ENCODE measurements around the gene TEX12.

Gene TEX12

GRCh38 chr11:112212710-112213109 is 45.5 kb downstream of the TEX12 start:
- H3K27me3 ChIP-seq (ENCODE audit: insufficient read depth, low read length) = no peaks in the 10 kb centered on the region
- peaks cover 9% of the 10 kb centered on the region for H3K4me1 ChIP-seq (ENCODE audit: control insufficient read depth, insufficient read depth, low read length, unreplicated experiment)
- H3K27ac ChIP-seq (ENCODE audit: low read depth, low read length) = no peak overlapping the region
- no peaks in the 10 kb centered on the region for H3K79me2 ChIP-seq (ENCODE audit: control insufficient read depth, insufficient read depth, low read length, unreplicated experiment)
- H2AFZ ChIP-seq (ENCODE audit: low read length, unreplicated experiment) = no peak overlapping the region
- H3K4me3 ChIP-seq (ENCODE audit: low read depth, low read length) = no peak overlapping the region
- no peaks in the 10 kb centered on the region for H3K36me3 ChIP-seq (ENCODE audit: insufficient read depth, low read length)

- Histone ChIP-seq H3K36me3 (ENCODE audit: insufficient read depth, low read length) (no peaks in the 10 kb centered on the region), H3K4me1 (ENCODE audit: control insufficient read depth, insufficient read depth, low read length, unreplicated experiment) (peaks cover 9% of the 10 kb centered on the region), H2AFZ (ENCODE audit: low read length, unreplicated experiment) (no peak overlapping the region), H3K79me2 (ENCODE audit: control insufficient read depth, insufficient read depth, low read length, unreplicated experiment) (no peaks in the 10 kb centered on the region), H3K4me3 (ENCODE audit: low read depth, low read length) (no peak overlapping the region), H3K27ac (ENCODE audit: low read depth, low read length) (no peak overlapping the region), H3K27me3 (ENCODE audit: insufficient read depth, low read length) (no peaks in the 10 kb centered on the region)
Observed at GRCh38 chr11:112213753-112214152, 46.6 kb downstream of the TEX12 start.

GRCh38 chr11:112215621-112216020 is 48.4 kb downstream of the TEX12 start:
- Histone ChIP-seq H3K4me1 (ENCODE audit: control insufficient read depth, insufficient read depth, low read length, unreplicated experiment) (peaks cover 9% of the 10 kb centered on the region), H3K36me3 (ENCODE audit: insufficient read depth, low read length) (no peaks in the 10 kb centered on the region), H3K27ac (ENCODE audit: low read depth, low read length) (no peak overlapping the region), H2AFZ (ENCODE audit: low read length, unreplicated experiment) (no peak overlapping the region), H3K27me3 (ENCODE audit: insufficient read depth, low read length) (no peaks in the 10 kb centered on the region), H3K4me3 (ENCODE audit: low read depth, low read length) (no peak overlapping the region), H3K79me2 (ENCODE audit: control insufficient read depth, insufficient read depth, low read length, unreplicated experiment) (no peaks in the 10 kb centered on the region)

GRCh38 chr11:112216561-112217105 is 49.5 kb downstream of the TEX12 start:
- no peak overlapping the region for H3K27ac ChIP-seq (ENCODE audit: low read depth, low read length)
- no peak overlapping the region for H3K4me3 ChIP-seq (ENCODE audit: low read depth, low read length)
- H3K4me1 ChIP-seq (ENCODE audit: control insufficient read depth, insufficient read depth, low read length, unreplicated experiment) = peaks cover 9% of the 10 kb centered on the region
- no peak overlapping the region for H2AFZ ChIP-seq (ENCODE audit: low read length, unreplicated experiment)
- no peaks in the 10 kb centered on the region for H3K79me2 ChIP-seq (ENCODE audit: control insufficient read depth, insufficient read depth, low read length, unreplicated experiment)
- no peaks in the 10 kb centered on the region for H3K36me3 ChIP-seq (ENCODE audit: insufficient read depth, low read length)
- H3K27me3 ChIP-seq (ENCODE audit: insufficient read depth, low read length) = no peaks in the 10 kb centered on the region

GRCh38 chr11:112219476-112220232 is 52.5 kb downstream of the TEX12 start:
- Histone ChIP-seq H3K4me1 (ENCODE audit: control insufficient read depth, insufficient read depth, low read length, unreplicated experiment) (no peaks in the 10 kb centered on the region), H3K4me3 (ENCODE audit: low read depth, low read length) (no peak overlapping the region), H2AFZ (ENCODE audit: low read length, unreplicated experiment) (no peak overlapping the region), H3K27ac (ENCODE audit: low read depth, low read length) (no peak overlapping the region), H3K36me3 (ENCODE audit: insufficient read depth, low read length) (no peaks in the 10 kb centered on the region), H3K79me2 (ENCODE audit: control insufficient read depth, insufficient read depth, low read length, unreplicated experiment) (no peaks in the 10 kb centered on the region), H3K27me3 (ENCODE audit: insufficient read depth, low read length) (no peaks in the 10 kb centered on the region)

- H3K27ac ChIP-seq (ENCODE audit: low read depth, low read length) = no peak overlapping the region
- H3K4me1 ChIP-seq (ENCODE audit: control insufficient read depth, insufficient read depth, low read length, unreplicated experiment) = no peaks in the 10 kb centered on the region
- H3K36me3 ChIP-seq (ENCODE audit: insufficient read depth, low read length) = no peaks in the 10 kb centered on the region
- H3K27me3 ChIP-seq (ENCODE audit: insufficient read depth, low read length) = no peaks in the 10 kb centered on the region
- no peak overlapping the region for H2AFZ ChIP-seq (ENCODE audit: low read length, unreplicated experiment)
- peaks cover 1% of the 10 kb centered on the region for H3K79me2 ChIP-seq (ENCODE audit: control insufficient read depth, insufficient read depth, low read length, unreplicated experiment)
- H3K4me3 ChIP-seq (ENCODE audit: low read depth, low read length) = no peak overlapping the region
Observed at GRCh38 chr11:112221274-112221835, 54.2 kb downstream of the TEX12 start.

Data from ACC112 (cell line).